Colonic mucosa (tissue), 4 donors: Measurements from ENCODE around the gene CELSR1. TPM values are rescaled to one million over a fixed set of nuclear protein-coding genes. Genes with fewer than 3 reads are reported as not detected.

Experiments
- DNase-seq: peaks from one replicate; pipeline ENCODE4 v3.0.0-alpha.2; 2020
- H3K27ac ChIP-seq: fragments of 200-600 bp; one replicate; pipeline ENCODE4 v1.8.0; 2021
- H3K27me3 ChIP-seq: fragments of 200-600 bp; one replicate; pipeline ENCODE4 v1.8.0; 2021
- H3K36me3 ChIP-seq: fragments of 200-600 bp; one replicate; pipeline ENCODE4 v1.8.0; 2021
- H3K4me1 ChIP-seq: fragments of 200-600 bp; one replicate; pipeline ENCODE4 v1.8.0; 2021; ENCODE audit warnings: mild to moderate bottlenecking
- H3K4me3 ChIP-seq: fragments of 200-600 bp; one replicate; pipeline ENCODE4 v1.8.0; 2021
- H3K9ac ChIP-seq, 2 donors: one replicate each; pipeline ENCODE4 v1.7.0; 2013; ENCODE audit warnings: control low read depth in 2 of 2, low read depth in 2 of 2, low read length in 2 of 2
- H3K9me3 ChIP-seq: fragments of 200-600 bp; one replicate; pipeline ENCODE4 v1.8.0; 2021
- CTCF ChIP-seq: fragments of 200-600 bp; IDR thresholded peaks from one replicate; pipeline ENCODE4 v1.8.0; 2022; ENCODE audit warnings: antibody characterized with exemption, mild to moderate bottlenecking
- intact Hi-C: fragments of 100-400 bp; cut with DNase I; formaldehyde crosslinking; loops from one replicate; pipeline ENCODE4 v1.14.1; 2022
- total RNA-seq, 2 donors: library from RNA; stranded (reverse); fragmentation: NEBNext Ultra II Directional in 1 of 2; extraction: Animal tissue kit (Norgen Biotek cat#: 25700) in 1 of 2; gene quantifications; one replicate each; pipeline ENCODE4 v1.2.1, GENCODE V29; 2021
- donor health status: healthy.
- donor health status: DM: no; HTN: no; CAD: no.
- donor health status: DM: no; HTN: no; CAD: no.

Gene CELSR1
- total RNA-seq, 2 donors from 2014 or later, result 2.7 to 7.8 TPM

- intact Hi-C loops, result no loop called here
- H3K9me3 ChIP-seq, result no peaks in the 10 kb centered on the region
- H3K27ac ChIP-seq, result no peak overlapping the region
- H3K9ac ChIP-seq, result no peak overlapping the region
- H3K4me3 ChIP-seq, result no peak overlapping the region
- TF ChIP-seq CTCF, result no peak
- no peaks in the 10 kb centered on the region for H3K36me3 ChIP-seq
- H3K4me1 ChIP-seq, result no peaks in the 10 kb centered on the region
- DNase-seq, result no peak
- H3K27me3 ChIP-seq, result no peaks in the 10 kb centered on the region
Measured at GRCh38 chr22:46437671-46438440, 99.6 kb downstream of the CELSR1 start.

GRCh38 chr22:46436595-46437175, 100.7 kb downstream of the CELSR1 start:
- no peak for TF ChIP-seq CTCF
- H3K27ac ChIP-seq, result no peak overlapping the region
- no peaks in the 10 kb centered on the region for H3K27me3 ChIP-seq
- no peak overlapping the region for H3K4me3 ChIP-seq
- intact Hi-C loops, result no loop called here
- H3K9me3 ChIP-seq, result no peaks in the 10 kb centered on the region
- no peak for DNase-seq
- H3K4me1 ChIP-seq, result peaks cover 3% of the 10 kb centered on the region
- no peaks in the 10 kb centered on the region for H3K36me3 ChIP-seq
- H3K9ac ChIP-seq, result no peak overlapping the region

GRCh38 chr22:46433318-46433717, 104.1 kb downstream of the CELSR1 start:
- Histone ChIP-seq H3K27me3 (no peaks in the 10 kb centered on the region), H3K4me3 (no peak overlapping the region), H3K9ac (no peak overlapping the region), H3K36me3 (no peaks in the 10 kb centered on the region), H3K27ac (no peak overlapping the region), H3K9me3 (no peaks in the 10 kb centered on the region), H3K4me1 (peaks cover 6% of the 10 kb centered on the region)
- TF ChIP-seq CTCF, result no peak
- DNase-seq, result no peak
- intact Hi-C loops, result no loop called here

- H3K27ac ChIP-seq, result peak overlapping the region; percentile 34
- H3K4me3 ChIP-seq, result peak overlapping the region; percentile 34
- peak overlapping the region; percentile 67 to 79 for H3K9ac ChIP-seq
- H3K9me3 ChIP-seq, result no peaks in the 10 kb centered on the region
- intact Hi-C loops, result no loop called here
- no peak for TF ChIP-seq CTCF
- peaks cover 6% of the 10 kb centered on the region for H3K4me1 ChIP-seq
- H3K27me3 ChIP-seq, result no peaks in the 10 kb centered on the region
- DNase-seq, result peak; percentile 63
- no peaks in the 10 kb centered on the region for H3K36me3 ChIP-seq
Measured at GRCh38 chr22:46432164-46433068, 105.0 kb downstream of the CELSR1 start.
